MM.1S (cell line): ENCODE measurements around the gene SCAPER.

Experiments
- DNase-seq: peaks from one replicate; pipeline ENCODE4 v3.0.0-alpha.2; 2015
- H2AFZ ChIP-seq: fragments of 300-600 bp; sonication (generic); 2 replicates; pipeline ENCODE4 v1.6.0; 2016; ENCODE audit warnings: antibody characterized with exemption, low read length
- H3F3A ChIP-seq: fragments of 300-600 bp; sonication (generic); 2 replicates; pipeline ENCODE4 v1.6.1; 2016; ENCODE audit warnings: mild to moderate bottlenecking, antibody characterized with exemption, low read length, moderate library complexity, mixed read lengths; ENCODE audit not compliant: insufficient read depth
- H3K27ac ChIP-seq: fragments of 300-600 bp; sonication (generic); 2 replicates; pipeline ENCODE4 v1.5.1; 2016; ENCODE audit warnings: mild to moderate bottlenecking, low read length
- H3K27me3 ChIP-seq: fragments of 300-600 bp; sonication (generic); replicated peaks from 2 replicates; pipeline ENCODE4 v1.6.0; 2016; ENCODE audit warnings: low read length; ENCODE audit not compliant: insufficient read depth
- H3K36me3 ChIP-seq: fragments of 300-600 bp; sonication (generic); replicated peaks from 2 replicates; pipeline ENCODE4 v1.6.1; 2016; ENCODE audit warnings: mild to moderate bottlenecking, low read length, mixed read lengths; ENCODE audit not compliant: insufficient read depth
- H3K4me1 ChIP-seq: fragments of 300-600 bp; sonication (generic); 2 replicates; pipeline ENCODE4 v1.6.1; 2016; ENCODE audit warnings: low read length, mixed read lengths
- H3K4me2 ChIP-seq: fragments of 300-600 bp; sonication (generic); 2 replicates; pipeline ENCODE4 v1.6.0; 2016; ENCODE audit warnings: low read depth, low read length
- H3K4me3 ChIP-seq: fragments of 300-600 bp; sonication (generic); 2 replicates; pipeline ENCODE4 v1.5.1; 2016; ENCODE audit warnings: low read length, mixed read lengths
- H3K79me2 ChIP-seq: fragments of 300-600 bp; sonication (generic); 2 replicates; pipeline ENCODE4 v1.6.1; 2016; ENCODE audit warnings: mixed run types, low read length, mixed read lengths
- H3K9ac ChIP-seq: fragments of 300-600 bp; sonication (generic); 2 replicates; pipeline ENCODE4 v1.6.1; 2016; ENCODE audit warnings: low read length, mixed read lengths
- H3K9me2 ChIP-seq: fragments of 300-600 bp; sonication (generic); replicated peaks from 2 replicates; pipeline ENCODE4 v1.6.1; 2016; ENCODE audit warnings: mild to moderate bottlenecking, low read length, mixed read lengths; ENCODE audit not compliant: insufficient read depth
- H3K9me3 ChIP-seq: fragments of 300-600 bp; sonication (generic); replicated peaks from 2 replicates; pipeline ENCODE4 v1.6.1; 2016; ENCODE audit warnings: mild to moderate bottlenecking, low read length, mixed read lengths; ENCODE audit not compliant: insufficient read depth
- H4K20me1 ChIP-seq: fragments of 300-600 bp; sonication (generic); 2 replicates; pipeline ENCODE4 v1.6.1; 2016; ENCODE audit warnings: mild to moderate bottlenecking, low read length, moderate library complexity, mixed read lengths; ENCODE audit not compliant: insufficient read depth
- CTCF ChIP-seq: fragments of 300-600 bp; sonication (generic); IDR thresholded peaks from 2 replicates; pipeline ENCODE4 v1.5.1; 2016; ENCODE audit warnings: antibody characterized with exemption, low read length, mixed read lengths
- EZH2 ChIP-seq: fragments of 300-600 bp; sonication (generic); optimal IDR thresholded peaks from 2 replicates; pipeline ENCODE3; 2017; ENCODE audit warnings: low read depth, mild to moderate bottlenecking, antibody characterized with exemption, low read length, mixed read lengths
- EZH2phosphoT487 ChIP-seq: fragments of 300-600 bp; sonication (generic); IDR thresholded peaks from 2 replicates; pipeline ENCODE4 v1.6.1; 2018; ENCODE audit warnings: antibody characterized with exemption, low read length

SCAPER gene

GRCh38 chr15:76328106-76328696 is 576.9 kb downstream of the SCAPER start:
- H3K4me3 ChIP-seq, result no peak overlapping the region
- H3K9me3 ChIP-seq, result no peaks in the 10 kb centered on the region
- H3K9me2 ChIP-seq, result no peaks in the 10 kb centered on the region
- no peaks in the 10 kb centered on the region for H3K36me3 ChIP-seq
- no peak for TF ChIP-seq EZH2phosphoT487
- H3K9ac ChIP-seq, result no peak overlapping the region
- no peaks in the 10 kb centered on the region for H3K79me2 ChIP-seq
- no peaks in the 10 kb centered on the region for H3K4me1 ChIP-seq
- H3K27me3 ChIP-seq, result no peaks in the 10 kb centered on the region
- H4K20me1 ChIP-seq, result no peaks in the 10 kb centered on the region
- H3K27ac ChIP-seq, result no peak overlapping the region
- DNase-seq, result no peak
- no peak overlapping the region for H2AFZ ChIP-seq
- H3F3A ChIP-seq, result no peaks in the 10 kb centered on the region
- no peak overlapping the region for H3K4me2 ChIP-seq

GRCh38 chr15:76327191-76328105 is 577.7 kb downstream of the SCAPER start:
- no peak overlapping the region for H3K9ac ChIP-seq
- no peaks in the 10 kb centered on the region for H3F3A ChIP-seq
- no peaks in the 10 kb centered on the region for H3K36me3 ChIP-seq
- no peak overlapping the region for H2AFZ ChIP-seq
- no peaks in the 10 kb centered on the region for H4K20me1 ChIP-seq
- no peak overlapping the region for H3K27ac ChIP-seq
- H3K79me2 ChIP-seq, result no peaks in the 10 kb centered on the region
- H3K4me2 ChIP-seq, result no peak overlapping the region
- DNase-seq, result no peak
- H3K9me2 ChIP-seq, result no peaks in the 10 kb centered on the region
- TF ChIP-seq EZH2phosphoT487 (no peak), CTCF (no peak), EZH2 (no peak)
- no peak overlapping the region for H3K4me3 ChIP-seq
- no peaks in the 10 kb centered on the region for H3K27me3 ChIP-seq
- no peaks in the 10 kb centered on the region for H3K4me1 ChIP-seq
- no peaks in the 10 kb centered on the region for H3K9me3 ChIP-seq

- TF ChIP-seq EZH2 (no peak), CTCF (no peak)
- H3K27me3 ChIP-seq, result no peaks in the 10 kb centered on the region
- no peaks in the 10 kb centered on the region for H3F3A ChIP-seq
Observed at GRCh38 chr15:76325704-76326103, 579.4 kb downstream of the SCAPER start.

GRCh38 chr15:76324066-76324465 is 581.1 kb downstream of the SCAPER start:
- no peak overlapping the region for H3K9ac ChIP-seq
- no peak for TF ChIP-seq EZH2phosphoT487
- TF ChIP-seq EZH2, result no peak
- no peak for TF ChIP-seq CTCF
- no peaks in the 10 kb centered on the region for H3K27me3 ChIP-seq
- no peak overlapping the region for H3K27ac ChIP-seq
- no peaks in the 10 kb centered on the region for H3K79me2 ChIP-seq
- H2AFZ ChIP-seq, result no peak overlapping the region
- H3K9me2 ChIP-seq, result no peaks in the 10 kb centered on the region
- no peak for DNase-seq
- H3K4me2 ChIP-seq, result no peak overlapping the region
- no peaks in the 10 kb centered on the region for H3K4me1 ChIP-seq
- H3K36me3 ChIP-seq, result no peaks in the 10 kb centered on the region
- H4K20me1 ChIP-seq, result no peaks in the 10 kb centered on the region
- H3F3A ChIP-seq, result no peaks in the 10 kb centered on the region
- H3K9me3 ChIP-seq, result no peaks in the 10 kb centered on the region
- H3K4me3 ChIP-seq, result no peak overlapping the region

More at GRCh38 chr15:76325704-76326103, 579.4 kb downstream of the SCAPER start:
- DNase-seq, result no peak
- H3K4me3 ChIP-seq, result no peak overlapping the region
- no peaks in the 10 kb centered on the region for H4K20me1 ChIP-seq
- H3K4me2 ChIP-seq, result no peak overlapping the region
- no peaks in the 10 kb centered on the region for H3K79me2 ChIP-seq
- H3K9me3 ChIP-seq, result no peaks in the 10 kb centered on the region
- H3K9me2 ChIP-seq, result no peaks in the 10 kb centered on the region
- no peaks in the 10 kb centered on the region for H3K4me1 ChIP-seq
- no peaks in the 10 kb centered on the region for H3K36me3 ChIP-seq
- no peak overlapping the region for H3K9ac ChIP-seq
- H2AFZ ChIP-seq, result no peak overlapping the region
- no peak overlapping the region for H3K27ac ChIP-seq
